GM23338 (cell line): ENCODE measurements around the gene PARVA.
"Not testable (repeated sequence)": the region's sequence is repeated elsewhere in the genome, so short reads cannot be mapped to it uniquely, and the experiment has no call there.

Experiments used
- CTCF ChIP-seq, 2 experiments: fragments of 200-600 bp in 1 of 2; sonication (generic) in 1 of 2; conservative IDR thresholded peaks; 2 replicates each; pipeline versions ENCODE4 v1.5.1 to v1.6.1; 2016 to 2017; ENCODE audit warnings: antibody characterized with exemption in 2 of 2, low read depth in 2 of 2, mild to moderate bottlenecking in 2 of 2, moderate library complexity in 1 of 2
- EZH2 ChIP-seq: fragments of 200-600 bp; sonication (generic); IDR thresholded peaks from one replicate; pipeline ENCODE4 v1.8.0; 2017; ENCODE audit warnings: antibody characterized with exemption, mild to moderate bottlenecking, low read depth; ENCODE audit not compliant: unreplicated experiment
- EZH2phosphoT487 ChIP-seq: fragments of 200-600 bp; sonication (generic); IDR thresholded peaks from one replicate; pipeline ENCODE4 v1.8.1; 2018; ENCODE audit warnings: antibody characterized with exemption; ENCODE audit not compliant: unreplicated experiment
- NANOG ChIP-seq: IDR thresholded peaks from 2 replicates; pipeline ENCODE4 v1.6.1; 2016; ENCODE audit warnings: antibody characterized with exemption, borderline replicate concordance
- POLR2AphosphoS5 ChIP-seq: IDR thresholded peaks from 2 replicates; pipeline ENCODE4 v1.6.1; 2016; ENCODE audit warnings: antibody characterized with exemption, low read depth
- ZNF114 ChIP-seq: fragments of 250-450 bp; sonication (Bioruptor Pico); IDR thresholded peaks from 2 replicates; pipeline ENCODE4 v1.5.0; 2020; ENCODE audit warnings: mild to moderate bottlenecking, moderate library complexity
- TF ChIP-seq, protein P1 (sequence below): fragments of 250-450 bp; sonication (Bioruptor Pico); IDR thresholded peaks from 2 replicates; pipeline ENCODE4 v1.5.0; 2020; ENCODE audit warnings: mild to moderate bottlenecking, moderate library complexity
- TF ChIP-seq, protein P2 (sequence below): IDR thresholded peaks from one replicate; pipeline ENCODE4 v1.6.1; 2018; ENCODE audit warnings: antibody characterized with exemption; ENCODE audit not compliant: unreplicated experiment

GRCh38 chr11:12357697-12358096 lies 19.7 kb upstream of the PARVA start:
- TF ChIP-seq CTCF (conservative IDR thresholded peaks at IDR 0.05; ENCODE audit: low read depth in 2 of 2); EZH2; EZH2phosphoT487; ZNF114 (CRISPR knock-in tag); POLR2AphosphoS5; NANOG: not testable (repeated sequence)
- TF ChIP-seq, protein P1, sequence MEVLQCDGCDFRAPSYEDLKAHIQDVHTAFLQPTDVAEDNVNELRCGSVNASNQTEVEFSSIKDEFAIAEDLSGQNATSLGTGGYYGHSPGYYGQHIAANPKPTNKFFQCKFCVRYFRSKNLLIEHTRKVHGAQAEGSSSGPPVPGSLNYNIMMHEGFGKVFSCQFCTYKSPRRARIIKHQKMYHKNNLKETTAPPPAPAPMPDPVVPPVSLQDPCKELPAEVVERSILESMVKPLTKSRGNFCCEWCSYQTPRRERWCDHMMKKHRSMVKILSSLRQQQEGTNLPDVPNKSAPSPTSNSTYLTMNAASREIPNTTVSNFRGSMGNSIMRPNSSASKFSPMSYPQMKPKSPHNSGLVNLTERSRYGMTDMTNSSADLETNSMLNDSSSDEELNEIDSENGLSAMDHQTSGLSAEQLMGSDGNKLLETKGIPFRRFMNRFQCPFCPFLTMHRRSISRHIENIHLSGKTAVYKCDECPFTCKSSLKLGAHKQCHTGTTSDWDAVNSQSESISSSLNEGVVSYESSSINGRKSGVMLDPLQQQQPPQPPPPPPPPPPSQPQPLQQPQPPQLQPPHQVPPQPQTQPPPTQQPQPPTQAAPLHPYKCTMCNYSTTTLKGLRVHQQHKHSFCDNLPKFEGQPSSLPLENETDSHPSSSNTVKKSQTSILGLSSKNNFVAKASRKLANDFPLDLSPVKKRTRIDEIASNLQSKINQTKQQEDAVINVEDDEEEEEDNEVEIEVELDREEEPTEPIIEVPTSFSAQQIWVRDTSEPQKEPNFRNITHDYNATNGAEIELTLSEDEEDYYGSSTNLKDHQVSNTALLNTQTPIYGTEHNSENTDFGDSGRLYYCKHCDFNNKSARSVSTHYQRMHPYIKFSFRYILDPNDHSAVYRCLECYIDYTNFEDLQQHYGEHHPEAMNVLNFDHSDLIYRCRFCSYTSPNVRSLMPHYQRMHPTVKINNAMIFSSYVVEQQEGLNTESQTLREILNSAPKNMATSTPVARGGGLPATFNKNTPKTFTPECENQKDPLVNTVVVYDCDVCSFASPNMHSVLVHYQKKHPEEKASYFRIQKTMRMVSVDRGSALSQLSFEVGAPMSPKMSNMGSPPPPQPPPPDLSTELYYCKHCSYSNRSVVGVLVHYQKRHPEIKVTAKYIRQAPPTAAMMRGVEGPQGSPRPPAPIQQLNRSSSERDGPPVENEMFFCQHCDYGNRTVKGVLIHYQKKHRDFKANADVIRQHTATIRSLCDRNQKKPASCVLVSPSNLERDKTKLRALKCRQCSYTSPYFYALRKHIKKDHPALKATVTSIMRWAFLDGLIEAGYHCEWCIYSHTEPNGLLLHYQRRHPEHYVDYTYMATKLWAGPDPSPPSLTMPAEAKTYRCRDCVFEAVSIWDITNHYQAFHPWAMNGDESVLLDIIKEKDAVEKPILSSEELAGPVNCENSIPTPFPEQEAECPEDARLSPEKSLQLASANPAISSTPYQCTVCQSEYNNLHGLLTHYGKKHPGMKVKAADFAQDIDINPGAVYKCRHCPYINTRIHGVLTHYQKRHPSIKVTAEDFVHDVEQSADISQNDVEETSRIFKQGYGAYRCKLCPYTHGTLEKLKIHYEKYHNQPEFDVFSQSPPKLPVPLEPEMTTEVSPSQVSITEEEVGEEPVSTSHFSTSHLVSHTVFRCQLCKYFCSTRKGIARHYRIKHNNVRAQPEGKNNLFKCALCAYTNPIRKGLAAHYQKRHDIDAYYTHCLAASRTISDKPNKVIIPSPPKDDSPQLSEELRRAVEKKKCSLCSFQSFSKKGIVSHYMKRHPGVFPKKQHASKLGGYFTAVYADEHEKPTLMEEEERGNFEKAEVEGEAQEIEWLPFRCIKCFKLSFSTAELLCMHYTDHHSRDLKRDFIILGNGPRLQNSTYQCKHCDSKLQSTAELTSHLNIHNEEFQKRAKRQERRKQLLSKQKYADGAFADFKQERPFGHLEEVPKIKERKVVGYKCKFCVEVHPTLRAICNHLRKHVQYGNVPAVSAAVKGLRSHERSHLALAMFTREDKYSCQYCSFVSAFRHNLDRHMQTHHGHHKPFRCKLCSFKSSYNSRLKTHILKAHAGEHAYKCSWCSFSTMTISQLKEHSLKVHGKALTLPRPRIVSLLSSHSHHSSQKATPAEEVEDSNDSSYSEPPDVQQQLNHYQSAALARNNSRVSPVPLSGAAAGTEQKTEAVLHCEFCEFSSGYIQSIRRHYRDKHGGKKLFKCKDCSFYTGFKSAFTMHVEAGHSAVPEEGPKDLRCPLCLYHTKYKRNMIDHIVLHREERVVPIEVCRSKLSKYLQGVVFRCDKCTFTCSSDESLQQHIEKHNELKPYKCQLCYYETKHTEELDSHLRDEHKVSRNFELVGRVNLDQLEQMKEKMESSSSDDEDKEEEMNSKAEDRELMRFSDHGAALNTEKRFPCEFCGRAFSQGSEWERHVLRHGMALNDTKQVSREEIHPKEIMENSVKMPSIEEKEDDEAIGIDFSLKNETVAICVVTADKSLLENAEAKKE = not testable (repeated sequence)
- TF ChIP-seq, protein P2, sequence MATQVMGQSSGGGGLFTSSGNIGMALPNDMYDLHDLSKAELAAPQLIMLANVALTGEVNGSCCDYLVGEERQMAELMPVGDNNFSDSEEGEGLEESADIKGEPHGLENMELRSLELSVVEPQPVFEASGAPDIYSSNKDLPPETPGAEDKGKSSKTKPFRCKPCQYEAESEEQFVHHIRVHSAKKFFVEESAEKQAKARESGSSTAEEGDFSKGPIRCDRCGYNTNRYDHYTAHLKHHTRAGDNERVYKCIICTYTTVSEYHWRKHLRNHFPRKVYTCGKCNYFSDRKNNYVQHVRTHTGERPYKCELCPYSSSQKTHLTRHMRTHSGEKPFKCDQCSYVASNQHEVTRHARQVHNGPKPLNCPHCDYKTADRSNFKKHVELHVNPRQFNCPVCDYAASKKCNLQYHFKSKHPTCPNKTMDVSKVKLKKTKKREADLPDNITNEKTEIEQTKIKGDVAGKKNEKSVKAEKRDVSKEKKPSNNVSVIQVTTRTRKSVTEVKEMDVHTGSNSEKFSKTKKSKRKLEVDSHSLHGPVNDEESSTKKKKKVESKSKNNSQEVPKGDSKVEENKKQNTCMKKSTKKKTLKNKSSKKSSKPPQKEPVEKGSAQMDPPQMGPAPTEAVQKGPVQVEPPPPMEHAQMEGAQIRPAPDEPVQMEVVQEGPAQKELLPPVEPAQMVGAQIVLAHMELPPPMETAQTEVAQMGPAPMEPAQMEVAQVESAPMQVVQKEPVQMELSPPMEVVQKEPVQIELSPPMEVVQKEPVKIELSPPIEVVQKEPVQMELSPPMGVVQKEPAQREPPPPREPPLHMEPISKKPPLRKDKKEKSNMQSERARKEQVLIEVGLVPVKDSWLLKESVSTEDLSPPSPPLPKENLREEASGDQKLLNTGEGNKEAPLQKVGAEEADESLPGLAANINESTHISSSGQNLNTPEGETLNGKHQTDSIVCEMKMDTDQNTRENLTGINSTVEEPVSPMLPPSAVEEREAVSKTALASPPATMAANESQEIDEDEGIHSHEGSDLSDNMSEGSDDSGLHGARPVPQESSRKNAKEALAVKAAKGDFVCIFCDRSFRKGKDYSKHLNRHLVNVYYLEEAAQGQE = not testable (repeated sequence)
